ENCODE results near the gene AMZ2.

The AMZ2 gene

GRCh38 chr17:68291836-68292688 lies 44.2 kb downstream of the AMZ2 start:
- peak; percentile 70 for DNase-seq

DNA sequence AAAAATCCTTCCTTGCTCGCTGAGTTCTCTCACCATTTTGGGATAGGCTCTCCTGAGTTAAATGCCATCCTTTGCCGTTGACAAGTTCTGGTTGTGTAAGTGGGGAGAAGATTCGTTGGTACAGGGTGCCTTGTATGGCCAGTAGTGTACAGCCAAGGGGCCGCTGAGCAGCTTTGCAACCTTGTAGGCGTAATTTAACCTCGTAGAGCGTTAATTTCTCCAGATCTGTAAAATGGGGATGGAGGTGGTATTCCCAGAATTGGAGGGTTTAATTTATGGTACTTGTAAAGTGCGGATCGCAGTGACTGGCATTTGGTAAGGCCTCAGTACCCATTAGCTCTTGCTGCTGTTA lies 44.8 kb downstream of the AMZ2 start:
- no peak for DNase-seq

GRCh38 chr17:68293490-68294195 lies 45.8 kb downstream of the AMZ2 start:
- DNase-seq = no peak

DNA sequence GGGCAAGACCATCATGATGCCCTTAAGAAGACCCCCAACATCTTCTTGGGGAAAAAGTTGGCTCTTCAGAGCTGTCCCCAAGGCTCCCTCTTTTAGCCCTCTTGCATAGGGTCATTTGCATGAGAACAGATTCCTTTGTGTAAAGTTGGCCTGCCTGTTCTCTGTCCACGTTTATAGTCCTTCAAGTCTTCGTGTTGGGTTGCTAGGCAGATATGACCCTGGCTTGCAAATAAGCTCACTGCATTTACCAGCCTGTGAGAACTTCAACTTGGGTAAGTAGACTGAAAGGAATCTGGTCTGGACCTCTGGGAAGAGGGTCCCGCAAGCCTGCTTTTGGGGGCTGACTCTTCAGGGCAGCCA lies 46.3 kb downstream of the AMZ2 start:
- DNase-seq = no peak

DNA sequence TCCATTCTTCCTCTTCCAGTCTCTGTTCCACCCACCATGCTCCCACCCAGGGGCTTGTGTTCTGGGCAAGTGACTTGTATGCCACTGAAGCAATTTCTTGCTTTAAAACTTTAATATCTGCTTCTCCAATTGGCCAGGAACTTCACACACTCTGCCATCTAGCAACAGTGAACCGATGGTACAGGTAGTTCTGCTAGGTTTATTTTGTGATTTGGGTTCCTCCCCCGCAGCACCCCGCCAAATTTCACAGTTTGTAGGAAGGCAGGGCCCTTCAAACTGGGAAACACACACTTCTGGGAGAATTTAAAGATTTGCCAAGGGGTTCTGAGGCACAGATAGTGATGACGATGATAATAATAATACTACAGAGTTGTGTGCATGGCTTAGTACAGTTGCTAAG lies 46.8 kb downstream of the AMZ2 start:
- DNase-seq = no peak

DNA sequence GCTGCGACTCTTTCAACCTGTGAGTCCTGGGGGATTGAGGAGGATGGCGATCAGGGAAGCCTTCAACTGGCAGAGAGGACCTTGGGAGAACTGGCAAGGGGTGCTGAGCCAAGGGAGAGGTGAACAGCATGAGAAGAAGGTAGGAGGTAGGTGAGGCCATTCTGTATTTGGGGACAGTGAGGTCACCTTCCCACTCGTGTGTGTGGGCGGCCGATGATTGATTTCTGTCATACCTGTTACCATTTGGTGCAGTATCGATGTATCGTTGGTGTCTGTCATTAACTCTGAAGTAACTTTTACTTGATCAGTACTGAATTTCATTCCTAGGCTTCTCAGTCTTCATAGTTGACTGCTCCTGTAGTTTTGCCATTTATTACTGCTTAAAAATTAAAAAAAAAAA lies 47.2 kb downstream of the AMZ2 start:
- no peak for DNase-seq

DNA sequence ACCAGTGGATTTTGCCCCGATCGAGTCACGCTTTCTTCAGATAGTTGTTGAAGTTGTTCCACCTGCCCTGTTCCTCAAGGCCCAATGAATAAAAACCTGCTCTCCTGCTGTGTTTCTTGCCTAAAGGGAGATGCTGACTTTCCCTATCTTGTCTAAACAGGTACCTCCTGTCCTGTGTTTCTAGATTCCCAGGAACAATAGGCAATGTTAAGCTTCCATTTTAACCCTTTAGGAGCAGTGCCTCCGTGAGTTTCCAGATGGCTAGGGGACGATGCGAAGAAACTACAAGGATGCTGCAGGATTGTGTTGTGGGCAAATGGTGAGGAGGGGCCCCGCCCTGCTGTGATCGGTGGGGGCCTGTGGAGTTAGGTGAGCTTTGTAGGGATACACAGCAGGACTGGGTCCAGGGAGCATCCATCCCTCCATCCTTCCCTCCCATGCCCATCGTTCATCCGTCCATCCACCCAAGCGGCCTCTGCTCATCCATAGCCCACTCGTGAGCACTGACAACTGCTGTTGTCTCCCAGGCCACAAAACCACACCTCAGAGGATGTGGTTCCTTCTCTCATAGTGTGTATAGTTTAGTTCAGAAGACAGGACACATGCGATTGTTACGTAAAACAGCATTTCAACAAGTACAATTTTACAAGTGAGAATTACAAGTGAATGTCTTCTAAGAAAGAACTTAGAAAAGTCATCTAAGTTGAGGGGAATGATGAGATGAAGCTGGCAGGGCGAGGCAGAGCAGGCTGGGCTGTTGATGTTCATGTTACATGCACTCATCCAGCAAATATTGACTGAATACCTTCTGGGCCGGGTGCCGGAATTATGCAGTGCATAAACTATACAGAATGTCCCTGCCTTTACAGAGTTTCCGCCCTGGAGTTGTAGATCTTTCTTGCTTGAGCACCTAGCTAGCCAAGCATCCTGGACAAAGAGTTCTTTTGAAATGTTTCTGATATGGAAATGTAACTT lies 48.7 kb downstream of the AMZ2 start:
- no peak for DNase-seq

DNA sequence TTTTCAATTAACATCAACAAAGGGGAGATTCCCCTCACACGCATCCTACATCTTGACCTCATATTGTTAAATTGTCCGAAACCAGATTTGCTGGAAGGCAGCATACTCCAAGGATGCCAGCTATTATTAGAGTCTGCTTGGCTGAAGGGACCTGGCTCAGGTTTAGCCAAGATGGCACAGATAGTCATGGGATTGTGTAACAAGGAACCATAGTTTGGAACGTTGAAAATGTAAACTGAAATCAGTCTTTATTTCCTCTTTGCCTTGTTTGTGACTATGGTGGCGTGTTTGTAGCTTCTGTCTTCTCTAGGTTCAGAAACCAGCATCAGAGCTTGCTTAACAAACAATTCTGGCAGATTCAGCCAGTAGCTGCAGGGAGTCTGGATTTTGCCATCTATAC lies 49.4 kb downstream of the AMZ2 start:
- DNase-seq = no peak

GRCh38 chr17:68298601-68299000 lies 50.8 kb downstream of the AMZ2 start:
- DNase-seq = no peak

- no peak for DNase-seq
Observed at GRCh38 chr17:68299817-68300216, 52.0 kb downstream of the AMZ2 start.

DNA sequence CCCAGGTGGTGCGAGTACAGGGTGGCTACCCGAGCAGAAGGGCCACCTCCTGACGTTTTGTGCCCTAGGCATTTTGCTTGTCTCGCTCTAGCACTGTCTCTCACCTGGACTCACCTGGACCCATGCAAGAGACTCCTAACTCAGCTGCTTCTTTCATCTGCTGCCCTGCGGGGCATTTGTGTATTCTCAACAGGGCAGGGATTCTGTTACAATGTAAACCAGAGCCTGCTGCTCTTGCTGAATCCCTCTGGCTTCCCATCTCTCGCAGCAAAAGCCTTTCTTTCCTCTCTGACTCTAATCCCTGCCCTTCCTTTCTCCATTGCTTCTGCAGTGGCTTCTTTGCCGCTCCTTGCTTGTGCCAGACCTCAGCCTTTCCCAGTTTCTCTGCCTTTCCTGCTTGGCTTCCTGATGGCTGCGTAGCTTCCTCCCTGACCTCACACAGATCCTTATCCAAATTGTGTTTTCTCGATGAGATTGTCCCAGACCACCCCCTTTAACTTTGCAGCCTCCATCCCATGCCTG lies 53.7 kb downstream of the AMZ2 start:
- DNase-seq = no peak

DNA sequence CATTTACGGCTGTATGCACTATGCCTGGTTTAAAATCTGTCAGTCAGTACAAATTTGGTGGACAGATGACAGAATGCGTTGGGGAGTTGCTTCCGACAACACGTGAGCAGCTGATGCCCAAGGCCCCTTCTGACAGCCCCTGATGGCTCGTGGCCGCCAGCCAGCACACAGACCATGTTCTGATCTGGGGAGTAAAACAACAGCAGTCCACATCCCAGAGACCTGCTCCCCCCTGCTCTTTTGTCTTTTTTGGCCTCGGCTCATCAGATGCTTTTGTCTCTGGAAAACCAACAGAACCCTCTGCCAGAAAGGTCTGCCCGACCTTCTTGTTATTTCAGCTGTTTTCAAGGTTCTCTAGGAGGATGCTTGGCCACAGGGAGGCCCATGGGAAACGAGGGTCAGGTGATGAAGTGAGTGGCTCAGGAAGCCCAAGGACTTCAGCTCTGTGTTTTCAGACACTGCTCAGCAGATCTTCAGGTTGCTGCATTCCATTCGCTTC lies 54.3 kb downstream of the AMZ2 start:
- no peak for DNase-seq

DNA sequence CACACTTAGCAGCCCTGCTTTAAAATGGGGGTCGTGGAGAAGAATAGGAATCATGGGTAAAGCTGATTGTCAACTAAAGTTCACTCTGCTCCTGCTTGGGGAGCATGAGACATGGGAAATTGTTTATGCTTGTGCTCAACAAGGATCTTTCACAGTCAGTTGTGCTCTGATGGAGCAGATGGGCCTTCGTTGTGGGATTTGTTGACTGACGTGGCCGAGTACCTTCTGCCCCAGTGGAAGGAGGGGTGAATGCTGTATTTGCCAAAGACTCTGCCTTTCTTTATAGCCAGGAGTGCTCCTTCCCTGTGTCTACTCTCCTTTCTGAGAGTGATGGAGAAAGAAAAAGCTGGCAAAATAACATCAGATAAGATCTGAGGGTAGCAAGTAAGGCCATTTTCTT lies 54.8 kb downstream of the AMZ2 start:
- no peak for DNase-seq

- no peak for DNase-seq
Observed at GRCh38 chr17:68304706-68305105, 56.9 kb downstream of the AMZ2 start.

GRCh38 chr17:68305142-68305541 lies 57.3 kb downstream of the AMZ2 start:
- no peak for DNase-seq

All from KG1 (cell line).